NCI-H2196 treated with DMSO at 0.1 percent for 48 hours (cell line): Measurements from ENCODE around the gene OVOL2.
"Not testable (repeated sequence)": the region's sequence is repeated elsewhere in the genome, so short reads cannot be mapped to it uniquely, and the experiment has no call there.

Source experiments
- DNase-seq: peaks from one replicate; lab custom pipeline; 2025; ENCODE audit not compliant: unreplicated experiment; lab: John Stamatoyannopoulos, UW

OVOL2 gene

GRCh38 chr20:18058661-18059467 lies 1.1 kb upstream of the OVOL2 start:
- peak; percentile 75 for DNase-seq

- DNase-seq, result no peak
Observed at GRCh38 chr20:18057994-18058349, 256 bp upstream of the OVOL2 start.

DNA sequence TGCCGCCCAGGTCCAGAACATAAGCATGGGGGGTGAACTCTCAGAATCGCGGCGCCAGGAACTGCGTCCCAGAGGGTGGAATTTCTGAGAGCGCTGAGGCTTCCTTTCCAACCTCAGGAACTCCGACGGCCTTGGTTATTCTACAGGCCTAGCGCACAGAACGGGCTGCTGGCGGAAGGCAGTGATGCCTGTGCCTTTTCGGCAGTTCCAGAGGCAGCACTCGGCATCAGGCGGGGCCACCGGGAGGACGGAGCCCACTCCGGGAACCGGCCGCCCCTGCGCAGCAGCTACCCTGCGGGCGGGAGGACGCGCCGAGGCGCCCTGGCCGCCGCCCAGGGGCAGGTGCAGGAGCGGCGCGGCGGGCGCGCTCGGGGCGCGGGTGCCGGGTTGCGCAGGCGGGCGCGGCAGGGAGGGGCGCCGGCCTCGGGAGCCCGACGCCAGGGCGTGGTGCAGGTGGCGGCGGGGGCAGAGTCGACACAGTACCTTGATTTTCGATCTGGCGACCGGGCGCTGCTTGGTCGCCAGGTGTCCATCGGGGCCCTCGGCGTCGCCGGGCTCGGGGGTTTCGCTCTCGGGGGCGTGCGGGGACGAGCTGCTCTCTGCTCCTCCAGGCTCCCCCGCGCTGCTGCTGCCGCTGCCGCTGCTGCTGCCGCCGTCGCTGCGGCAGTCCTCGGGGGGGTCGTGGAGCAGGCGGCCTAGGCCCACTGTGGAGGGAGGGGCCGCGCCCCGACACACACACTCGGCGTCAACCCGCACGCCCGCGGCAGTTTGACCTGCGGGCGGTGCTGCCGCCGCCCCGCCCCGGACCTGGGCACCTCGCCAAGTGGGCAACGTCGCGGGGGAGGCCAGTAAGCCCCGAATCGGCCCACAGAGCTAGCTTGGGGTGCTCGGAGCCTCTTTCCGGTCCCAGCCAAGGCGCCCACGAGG lies 1.3 kb downstream of the OVOL2 start:
- DNase-seq, result peak; percentile 25

DNA sequence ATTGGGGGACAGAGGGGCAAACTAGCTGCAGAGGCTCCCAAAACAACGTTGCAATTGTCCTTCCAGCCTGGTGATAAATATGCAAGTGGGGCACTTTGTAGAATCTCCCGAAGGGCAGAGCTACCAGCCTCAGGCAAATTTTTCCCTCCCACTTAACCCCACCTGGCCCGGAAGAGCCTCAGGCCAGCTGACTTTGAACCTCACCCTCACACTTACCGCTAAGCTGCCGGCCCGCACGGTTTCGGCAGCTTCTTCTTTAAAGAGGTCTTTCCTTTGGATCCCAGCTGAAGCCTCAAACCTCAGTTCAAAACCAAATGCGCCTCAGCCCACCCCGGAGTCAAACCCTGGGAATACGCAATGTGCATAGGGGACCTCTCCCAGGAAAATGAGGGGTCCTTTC lies 2.5 kb downstream of the OVOL2 start:
- DNase-seq, result no peak

- no peak for DNase-seq
Observed at GRCh38 chr20:18052856-18053255, 4.9 kb downstream of the OVOL2 start.

GRCh38 chr20:18050628-18051027 lies 7.1 kb downstream of the OVOL2 start:
- no peak for DNase-seq

DNA sequence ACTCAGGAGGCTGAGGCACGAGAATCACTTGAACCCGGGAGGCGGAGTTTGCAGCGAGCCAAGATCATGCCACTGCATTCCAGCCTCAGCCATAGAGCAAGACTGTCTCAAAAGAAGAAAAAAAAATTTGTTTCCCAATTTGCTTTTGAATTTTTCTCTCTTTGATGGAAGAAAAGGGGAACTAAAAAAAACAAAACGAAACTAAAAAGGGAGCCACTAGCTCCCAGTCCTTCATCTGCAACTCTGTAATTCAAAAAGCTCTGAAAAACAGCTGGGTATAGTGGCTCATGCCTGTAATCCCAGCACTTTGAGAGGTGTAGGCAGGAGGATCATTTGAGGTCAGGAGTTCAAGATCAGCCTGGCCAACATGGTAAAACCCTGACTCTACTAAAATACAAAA lies 9.5 kb downstream of the OVOL2 start:
- no peak for DNase-seq

- no peak for DNase-seq
Observed at GRCh38 chr20:18046535-18046934, 11.2 kb downstream of the OVOL2 start.

GRCh38 chr20:18042229-18042628 lies 15.5 kb downstream of the OVOL2 start:
- DNase-seq, result no peak

DNA sequence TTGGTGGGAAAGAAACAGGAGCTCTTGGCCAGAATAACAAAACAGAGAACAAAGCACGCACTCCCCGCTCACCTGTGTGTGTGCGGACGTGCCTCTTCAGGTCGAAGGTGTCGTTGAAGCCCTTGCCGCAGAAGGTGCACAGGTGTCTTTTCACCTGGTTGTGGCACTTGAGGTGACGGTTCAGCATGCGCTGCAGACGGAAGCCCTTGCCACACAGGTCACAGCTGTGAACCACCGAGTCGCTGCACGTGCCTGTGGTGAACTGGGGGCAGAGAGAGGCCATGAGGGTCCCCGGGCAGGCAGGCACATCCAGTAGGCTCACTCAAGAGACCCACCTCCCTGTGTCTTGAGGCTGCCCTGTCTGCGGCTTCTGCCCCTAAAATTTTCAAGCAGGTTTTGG lies 16.3 kb downstream of the OVOL2 start:
- DNase-seq, result no peak

GRCh38 chr20:18039063-18039462 lies 18.7 kb downstream of the OVOL2 start:
- no peak for DNase-seq

DNA sequence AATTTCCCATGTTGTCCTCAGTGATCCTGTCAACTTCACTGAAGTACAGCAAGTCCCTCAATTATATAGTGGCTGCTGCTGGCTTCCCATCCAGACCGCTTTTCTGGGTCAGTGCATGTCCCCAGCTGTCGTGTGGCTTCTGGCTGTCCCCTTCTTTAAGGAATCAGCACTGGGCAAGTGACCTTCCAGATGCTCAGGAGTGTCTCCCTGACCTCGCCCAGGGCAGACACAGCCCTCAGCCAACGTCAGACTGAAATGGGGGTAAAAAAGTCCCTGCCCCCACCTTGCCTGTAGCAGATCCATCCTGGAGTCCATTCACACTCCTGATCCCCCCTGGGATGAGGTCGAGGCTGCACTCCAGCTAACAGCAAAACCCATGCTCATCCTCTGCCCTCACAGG lies 23.7 kb downstream of the OVOL2 start:
- no peak for DNase-seq

DNA sequence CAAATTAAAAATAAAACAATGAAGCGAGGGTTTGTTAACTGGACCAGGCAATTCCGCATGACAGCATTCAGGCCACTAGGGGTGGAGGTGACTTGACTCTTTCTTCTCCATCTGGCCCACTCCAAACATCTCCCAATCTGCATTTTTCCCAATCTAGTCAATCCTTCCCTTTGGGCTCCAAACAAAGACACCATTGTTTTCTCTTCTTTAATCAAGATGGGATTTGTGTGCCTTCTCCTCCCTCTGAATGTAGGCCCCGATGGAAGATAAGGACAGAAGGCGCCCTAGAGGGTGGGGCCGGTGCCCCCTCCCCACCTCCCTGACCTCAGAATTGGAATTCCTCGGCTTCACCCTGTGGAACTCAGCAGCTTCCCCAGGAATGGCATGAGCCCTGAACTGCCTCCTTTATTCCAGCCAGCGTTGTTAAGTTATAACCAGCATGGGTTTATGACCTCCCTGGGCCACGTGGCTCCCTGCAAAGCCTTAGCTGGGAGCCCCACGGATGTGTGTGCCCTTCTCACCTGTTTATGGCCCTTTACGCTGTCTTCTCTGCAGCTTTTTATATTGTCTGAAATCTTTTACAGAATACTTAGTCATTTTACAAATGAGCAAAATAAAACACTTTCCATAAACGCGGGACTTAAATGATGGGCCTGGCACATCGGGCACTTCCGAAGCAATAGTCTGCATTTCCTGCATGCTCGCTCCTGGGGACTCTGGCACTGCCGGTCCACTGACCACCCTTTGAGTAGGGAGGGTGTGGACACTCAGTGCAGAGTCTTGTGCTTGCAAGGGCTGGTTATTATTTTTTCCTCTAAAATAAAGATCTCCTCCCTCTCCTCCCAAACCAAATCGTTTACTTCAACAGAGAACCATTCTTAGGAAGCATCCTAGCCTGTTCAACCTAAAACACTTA lies 24.5 kb downstream of the OVOL2 start:
- no peak for DNase-seq

DNA sequence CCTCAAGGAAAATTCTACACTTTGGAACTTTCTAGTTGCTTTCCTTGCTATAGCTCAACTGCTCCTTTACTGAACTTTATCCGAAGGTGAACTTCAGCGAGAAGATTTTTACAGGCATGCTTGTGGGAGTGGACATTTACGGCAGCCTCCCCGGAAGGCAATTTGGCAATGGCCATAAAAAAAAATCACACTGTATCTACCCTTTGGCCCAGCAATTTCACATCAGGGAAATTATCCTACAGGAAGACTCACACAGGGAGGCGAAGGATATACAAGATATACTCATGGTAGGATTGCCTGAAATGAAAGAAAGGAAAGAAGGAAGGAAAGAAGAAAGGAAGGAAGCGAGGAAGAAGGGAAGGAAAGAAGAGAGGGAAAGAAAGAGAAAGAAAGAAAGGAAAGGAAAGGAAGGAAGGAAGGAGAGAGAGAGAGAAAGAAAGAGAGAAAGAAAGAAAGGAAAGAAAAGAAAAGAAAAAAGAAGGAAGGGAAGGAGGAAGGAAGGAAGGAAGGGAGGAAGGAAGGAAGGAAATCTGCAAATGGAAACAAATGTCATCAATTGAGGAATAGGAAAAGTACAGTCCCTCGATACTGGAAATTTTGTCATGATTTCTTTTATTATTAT lies 25.7 kb downstream of the OVOL2 start:
- DNase-seq, result no peak

DNA sequence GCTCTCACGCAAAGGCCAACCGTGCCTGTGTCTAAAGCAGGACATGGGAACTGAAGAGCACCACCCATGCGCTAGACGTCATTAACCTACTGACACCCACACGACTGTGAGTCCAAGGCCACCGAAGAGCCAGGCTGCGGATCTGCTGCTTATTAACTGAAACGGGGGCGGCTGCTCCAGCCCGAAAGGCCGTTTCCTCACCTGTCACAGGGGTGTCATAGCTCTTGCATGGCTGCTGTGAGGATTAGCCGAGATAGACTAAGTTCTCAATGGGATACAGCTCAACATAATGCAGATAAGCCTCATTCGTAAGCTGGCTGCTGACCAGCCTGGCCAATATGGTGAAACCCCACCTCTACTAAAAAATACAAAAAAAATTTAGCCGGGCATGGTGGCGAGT lies 26.7 kb downstream of the OVOL2 start:
- DNase-seq, result no peak

- DNase-seq, result no peak
Observed at GRCh38 chr20:18030020-18030419, 27.7 kb downstream of the OVOL2 start.

- DNase-seq, result not testable (repeated sequence)
Observed at GRCh38 chr20:18027011-18027410, 30.7 kb downstream of the OVOL2 start.

GRCh38 chr20:18024606-18025127 lies 33.0 kb downstream of the OVOL2 start:
- DNase-seq, result no peak

- no peak for DNase-seq
Observed at GRCh38 chr20:18020931-18021330, 36.8 kb downstream of the OVOL2 start.

- no peak for DNase-seq
Observed at GRCh38 chr20:18019068-18019467, 38.6 kb downstream of the OVOL2 start.
